KOPT-K1 (cell line): ENCODE results near the gene PDP2.
A peak's percentile ranks its signal among the peaks of the same experiment; 100 is the strongest.

Experiments
- H3K27ac ChIP-seq: fragments of 200-600 bp; sonication (generic); 2 replicates; pipeline ENCODE4 v1.5.1; 2016; ENCODE audit warnings: antibody characterized with exemption, mild to moderate bottlenecking, low read depth, low read length; ENCODE audit not compliant: poor library complexity, severe bottlenecking
- H3K36me3 ChIP-seq: fragments of 200-600 bp; sonication (generic); 2 replicates; pipeline ENCODE4 v1.5.1; 2017; ENCODE audit warnings: antibody characterized with exemption, mild to moderate bottlenecking, low read length, moderate library complexity; ENCODE audit not compliant: insufficient read depth
- H3K9me3 ChIP-seq: fragments of 200-600 bp; sonication (generic); 2 replicates; pipeline ENCODE4 v1.5.1; 2017; ENCODE audit warnings: antibody characterized with exemption, low read length, mild to moderate bottlenecking; ENCODE audit not compliant: insufficient read depth, poor library complexity, severe bottlenecking

PDP2 gene

GRCh38 chr16:66935314-66936011 is 55.1 kb downstream of the PDP2 start, which contains the start of gene CES2:
Gene CES2 (plus strand): TSS chr16:66935516. CDS start chr16:66935636, 120 bp downstream.
- Histone ChIP-seq H3K9me3 (no peaks in the 10 kb centered on the region), H3K27ac (peak within 1 kb of the TSS; percentile 89), H3K36me3 (peaks cover 46% of the 10 kb centered on the region)

GRCh38 chr16:66936462-66936861 is 56.1 kb downstream of the PDP2 start:
- H3K27ac ChIP-seq: no peak overlapping the region
- H3K36me3 ChIP-seq: peaks cover 50% of the 10 kb centered on the region
- no peaks in the 10 kb centered on the region for H3K9me3 ChIP-seq

- no peak overlapping the region for H3K27ac ChIP-seq
- H3K9me3 ChIP-seq: no peaks in the 10 kb centered on the region
- peaks cover 51% of the 10 kb centered on the region for H3K36me3 ChIP-seq
Observed at GRCh38 chr16:66936889-66937554, 56.7 kb downstream of the PDP2 start.

- Histone ChIP-seq H3K36me3 (peaks cover 51% of the 10 kb centered on the region), H3K9me3 (no peaks in the 10 kb centered on the region), H3K27ac (no peak overlapping the region)
Observed at GRCh38 chr16:66937725-66938337, 57.5 kb downstream of the PDP2 start.

- Histone ChIP-seq H3K36me3 (peaks cover 62% of the 10 kb centered on the region), H3K9me3 (no peaks in the 10 kb centered on the region), H3K27ac (no peak overlapping the region)
Observed at GRCh38 chr16:66939366-66939765, 59.1 kb downstream of the PDP2 start.

GRCh38 chr16:66940236-66940635 is 59.9 kb downstream of the PDP2 start:
- Histone ChIP-seq H3K9me3 (no peaks in the 10 kb centered on the region), H3K36me3 (peaks cover 62% of the 10 kb centered on the region), H3K27ac (no peak overlapping the region)
